ENCODE data around the gene RAB1A.
"Not testable (repeated sequence)": the region's sequence is repeated elsewhere in the genome, so short reads cannot be mapped to it uniquely, and the experiment has no call there.

Gene RAB1A

GRCh38 chr2:65129826-65130663, at the start of gene RAB1A:
Gene RAB1A, minus strand, starts transcription at chr2:65130106. Its CDS starts 191 bp downstream, at chr2:65129915.
- peak; percentile 99 for DNase-seq

- DNase-seq = no peak
Measured at GRCh38 chr2:65177751-65178442, 48.0 kb upstream of the RAB1A start.

- DNase-seq = no peak
Measured at GRCh38 chr2:65175894-65176530, 46.1 kb upstream of the RAB1A start.

- not testable (repeated sequence) for DNase-seq
Measured at GRCh38 chr2:65174031-65174430, 44.1 kb upstream of the RAB1A start.

GRCh38 chr2:65172994-65173790, 43.3 kb upstream of the RAB1A start:
- no peak for DNase-seq

GRCh38 chr2:65170611-65171477, 40.9 kb upstream of the RAB1A start:
- not testable (repeated sequence) for DNase-seq

GRCh38 chr2:65169760-65170136, 39.8 kb upstream of the RAB1A start:
- no peak for DNase-seq

- DNase-seq = no peak
Measured at GRCh38 chr2:65165558-65165957, 35.7 kb upstream of the RAB1A start.

GRCh38 chr2:65164426-65164891, 34.6 kb upstream of the RAB1A start:
- no peak for DNase-seq

- no peak for DNase-seq
Measured at GRCh38 chr2:65161551-65162100, 31.7 kb upstream of the RAB1A start.

GRCh38 chr2:65159906-65160305, 30.0 kb upstream of the RAB1A start:
- no peak for DNase-seq

- no peak for DNase-seq
Measured at GRCh38 chr2:65159261-65159660, 29.4 kb upstream of the RAB1A start.

GRCh38 chr2:65158557-65158956, 28.7 kb upstream of the RAB1A start:
- DNase-seq = no peak

- DNase-seq = not testable (repeated sequence)
Measured at GRCh38 chr2:65157856-65158255, 27.9 kb upstream of the RAB1A start.

GRCh38 chr2:65156041-65156440, 26.1 kb upstream of the RAB1A start:
- DNase-seq = no peak

- no peak for DNase-seq
Measured at GRCh38 chr2:65153515-65153914, 23.6 kb upstream of the RAB1A start.

- DNase-seq = no peak
Measured at GRCh38 chr2:65146078-65146477, 16.2 kb upstream of the RAB1A start.

GRCh38 chr2:65144571-65144970, 14.7 kb upstream of the RAB1A start:
- no peak for DNase-seq

GRCh38 chr2:65142515-65142914, 12.6 kb upstream of the RAB1A start:
- DNase-seq = peak; percentile 43

- no peak for DNase-seq
Measured at GRCh38 chr2:65137197-65137775, 7.4 kb upstream of the RAB1A start.

- DNase-seq = no peak
Measured at GRCh38 chr2:65136253-65136652, 6.3 kb upstream of the RAB1A start.
